HepG2 (cell line): ENCODE measurements around the gene SUPT6H. TPM values are rescaled to one million over a fixed set of nuclear protein-coding genes. Genes with fewer than 3 reads are reported as not detected.
A peak's percentile ranks its signal among the peaks of the same experiment; 100 is the strongest.

Experiments
- BRCA1 ChIP-seq: sonication (generic); formaldehyde crosslinking; IDR thresholded peaks from 2 replicates; pipeline ENCODE4 v1.4.0; 2020; ENCODE audit warnings: missing genetic modification reagents
- FOXC1 ChIP-seq: sonication (generic); formaldehyde crosslinking; IDR thresholded peaks from 2 replicates; pipeline ENCODE4 v1.8.0; 2022; ENCODE audit warnings: mild to moderate bottlenecking, missing genetic modification reagents, borderline replicate concordance
- GATAD2A ChIP-seq: IDR thresholded peaks from 2 replicates; pipeline ENCODE4 v1.6.1; 2016
- PHB2 ChIP-seq: fragments of 450-650 bp; IDR thresholded peaks from 2 replicates; pipeline ENCODE4 v1.6.1; 2018; ENCODE audit not compliant: partially characterized antibody
- PPARG ChIP-seq: conservative IDR thresholded peaks from 2 replicates; pipeline ENCODE4 v1.6.1; 2016; ENCODE audit warnings: missing biosample characterization, missing genetic modification reagents
- RBAK ChIP-seq: sonication (generic); formaldehyde crosslinking; IDR thresholded peaks from 2 replicates; pipeline ENCODE4 v1.5.1; 2020; ENCODE audit warnings: mild to moderate bottlenecking, missing genetic modification reagents
- RFX1 ChIP-seq: fragments of 450-650 bp; IDR thresholded peaks from 2 replicates; pipeline ENCODE4 v1.6.1; 2017
- RORA ChIP-seq: sonication (generic); formaldehyde crosslinking; IDR thresholded peaks from 2 replicates; pipeline ENCODE4 v1.5.0; 2020; ENCODE audit warnings: mild to moderate bottlenecking, missing genetic modification reagents, moderate library complexity
- SMAD9 ChIP-seq: sonication (generic); formaldehyde crosslinking; IDR thresholded peaks from 2 replicates; pipeline ENCODE4 v1.5.1; 2020; ENCODE audit warnings: mild to moderate bottlenecking, missing genetic modification reagents
- ZNF251 ChIP-seq: sonication (generic); formaldehyde crosslinking; IDR thresholded peaks from 2 replicates; pipeline ENCODE4 v1.9.0; 2021; ENCODE audit warnings: mild to moderate bottlenecking, missing genetic modification reagents
- ZNF343 ChIP-seq: sonication (generic); formaldehyde crosslinking; IDR thresholded peaks from 2 replicates; pipeline ENCODE4 v1.4.0; 2020; ENCODE audit warnings: mild to moderate bottlenecking, missing genetic modification reagents
- ZNF354B ChIP-seq: sonication (generic); formaldehyde crosslinking; IDR thresholded peaks from 2 replicates; pipeline ENCODE4 v1.8.0; 2022; ENCODE audit warnings: mild to moderate bottlenecking, missing genetic modification reagents
- ZNF614 ChIP-seq: IDR thresholded peaks from 2 replicates; pipeline ENCODE4 v1.6.1; 2018; ENCODE audit warnings: missing biosample characterization, missing genetic modification reagents, inconsistent platforms, borderline replicate concordance
- ZNF619 ChIP-seq: sonication (generic); formaldehyde crosslinking; IDR thresholded peaks from 2 replicates; pipeline ENCODE4 v1.4.0; 2020; ENCODE audit warnings: mild to moderate bottlenecking, missing genetic modification reagents
- polyA plus RNA-seq, 8 experiments: library from polyadenylated mRNA; depleted of rRNA in 3 of 8; stranded (reverse) in 7 of 8; unstranded in 1 of 8; fragments of >200 nt; fragmentation: Illumina TruSeq in 4 of 8; extraction: Trizol in 4 of 8; gene quantifications; 2 replicates each; pipeline versions ENCODE4 v1.2.1 to v1.2.3, GENCODE V29; 2011 to 2016; ENCODE audit warnings: low read depth in 4 of 8, missing spikeins in 1 of 8, mixed read lengths in 1 of 8; ENCODE audit not compliant: insufficient read depth in 1 of 8
- total RNA-seq, 5 experiments: library from RNA; depleted of rRNA; stranded (reverse); fragments of >200 nt; fragmentation: Illumina TruSeq; extraction: Trizol; gene quantifications; 2 replicates each; pipeline ENCODE4 v1.2.3, GENCODE V29; 2016; ENCODE audit warnings: low read depth in 1 of 5
- TF ChIP-seq, protein P1 (sequence below): sonication (generic); formaldehyde crosslinking; IDR thresholded peaks from 2 replicates; pipeline ENCODE4 v1.4.0; 2020; ENCODE audit warnings: mild to moderate bottlenecking, missing genetic modification reagents, borderline replicate concordance
- TF ChIP-seq, protein P2 (sequence below): sonication (generic); formaldehyde crosslinking; IDR thresholded peaks from 2 replicates; pipeline ENCODE4 v1.9.0; 2021; ENCODE audit warnings: mild to moderate bottlenecking, missing genetic modification reagents
- TF ChIP-seq, protein P3 (sequence below): sonication (generic); formaldehyde crosslinking; IDR thresholded peaks from 2 replicates; pipeline ENCODE4 v1.8.0; 2022; ENCODE audit warnings: missing genetic modification reagents, mild to moderate bottlenecking, moderate library complexity, borderline replicate concordance

Gene SUPT6H
- total and polyA plus RNA-seq, 2 of the 13 experiments (the other 11 are each of a cell fraction or from before 2014, with no cell fraction given) = 32.7 to 39.9 TPM

DNA sequence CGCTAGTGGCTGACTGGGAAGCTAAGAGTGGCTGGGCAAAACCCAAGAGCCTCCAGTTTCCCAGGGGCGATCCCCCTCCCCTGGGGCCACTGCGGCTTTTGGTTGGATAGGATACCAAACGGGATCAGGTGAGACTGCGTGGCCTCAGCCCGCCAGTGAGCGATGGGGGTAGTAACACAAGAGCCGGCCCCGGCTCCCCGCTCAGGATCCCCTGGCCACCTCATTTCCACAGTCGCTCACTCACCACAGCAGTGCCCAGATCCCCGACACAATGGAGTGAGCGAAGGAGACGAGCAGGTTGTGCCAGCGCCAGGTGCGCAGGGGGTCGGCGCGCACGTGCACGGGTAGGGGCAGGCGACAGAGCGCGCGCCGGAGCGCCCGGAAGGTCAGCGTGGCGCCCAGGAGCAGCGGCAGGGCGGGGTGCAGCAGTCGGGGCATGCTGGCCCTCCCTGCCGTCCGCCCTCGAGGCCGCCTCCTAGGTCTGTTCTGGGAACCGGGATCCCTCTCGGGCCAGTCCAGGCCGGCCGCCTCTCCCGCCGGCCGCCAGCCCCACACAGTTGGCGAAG, 63.7 kb downstream of the SUPT6H start (continued):
- TF ChIP-seq, protein P1, sequence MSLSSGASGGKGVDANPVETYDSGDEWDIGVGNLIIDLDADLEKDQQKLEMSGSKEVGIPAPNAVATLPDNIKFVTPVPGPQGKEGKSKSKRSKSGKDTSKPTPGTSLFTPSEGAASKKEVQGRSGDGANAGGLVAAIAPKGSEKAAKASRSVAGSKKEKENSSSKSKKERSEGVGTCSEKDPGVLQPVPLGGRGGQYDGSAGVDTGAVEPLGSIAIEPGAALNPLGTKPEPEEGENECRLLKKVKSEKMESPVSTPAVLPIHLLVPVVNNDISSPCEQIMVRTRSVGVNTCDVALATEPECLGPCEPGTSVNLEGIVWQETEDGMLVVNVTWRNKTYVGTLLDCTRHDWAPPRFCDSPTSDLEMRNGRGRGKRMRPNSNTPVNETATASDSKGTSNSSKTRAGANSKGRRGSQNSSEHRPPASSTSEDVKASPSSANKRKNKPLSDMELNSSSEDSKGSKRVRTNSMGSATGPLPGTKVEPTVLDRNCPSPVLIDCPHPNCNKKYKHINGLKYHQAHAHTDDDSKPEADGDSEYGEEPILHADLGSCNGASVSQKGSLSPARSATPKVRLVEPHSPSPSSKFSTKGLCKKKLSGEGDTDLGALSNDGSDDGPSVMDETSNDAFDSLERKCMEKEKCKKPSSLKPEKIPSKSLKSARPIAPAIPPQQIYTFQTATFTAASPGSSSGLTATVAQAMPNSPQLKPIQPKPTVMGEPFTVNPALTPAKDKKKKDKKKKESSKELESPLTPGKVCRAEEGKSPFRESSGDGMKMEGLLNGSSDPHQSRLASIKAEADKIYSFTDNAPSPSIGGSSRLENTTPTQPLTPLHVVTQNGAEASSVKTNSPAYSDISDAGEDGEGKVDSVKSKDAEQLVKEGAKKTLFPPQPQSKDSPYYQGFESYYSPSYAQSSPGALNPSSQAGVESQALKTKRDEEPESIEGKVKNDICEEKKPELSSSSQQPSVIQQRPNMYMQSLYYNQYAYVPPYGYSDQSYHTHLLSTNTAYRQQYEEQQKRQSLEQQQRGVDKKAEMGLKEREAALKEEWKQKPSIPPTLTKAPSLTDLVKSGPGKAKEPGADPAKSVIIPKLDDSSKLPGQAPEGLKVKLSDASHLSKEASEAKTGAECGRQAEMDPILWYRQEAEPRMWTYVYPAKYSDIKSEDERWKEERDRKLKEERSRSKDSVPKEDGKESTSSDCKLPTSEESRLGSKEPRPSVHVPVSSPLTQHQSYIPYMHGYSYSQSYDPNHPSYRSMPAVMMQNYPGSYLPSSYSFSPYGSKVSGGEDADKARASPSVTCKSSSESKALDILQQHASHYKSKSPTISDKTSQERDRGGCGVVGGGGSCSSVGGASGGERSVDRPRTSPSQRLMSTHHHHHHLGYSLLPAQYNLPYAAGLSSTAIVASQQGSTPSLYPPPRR = no peak
- TF ChIP-seq RBAK (CRISPR knock-in tag) (no peak), ZNF251 (CRISPR knock-in tag) (no peak), PPARG (CRISPR knock-in tag) (no peak), ZNF343 (peak; percentile 89; the same call in 1 of the 2 replicates), RFX1 (no peak), RORA (CRISPR knock-in tag) (no peak), BRCA1 (CRISPR knock-in tag) (peak; percentile 81; the same call in 1 of the 2 replicates), PHB2 (no peak), ZNF619 (peak; percentile 88), ZNF354B (CRISPR knock-in tag) (no peak), GATAD2A (no peak), FOXC1 (CRISPR knock-in tag) (peak; percentile 58; the same call in 1 of the 2 replicates), ZNF614 (CRISPR knock-in tag) (no peak), SMAD9 (CRISPR knock-in tag) (no peak)
- TF ChIP-seq, protein P2, sequence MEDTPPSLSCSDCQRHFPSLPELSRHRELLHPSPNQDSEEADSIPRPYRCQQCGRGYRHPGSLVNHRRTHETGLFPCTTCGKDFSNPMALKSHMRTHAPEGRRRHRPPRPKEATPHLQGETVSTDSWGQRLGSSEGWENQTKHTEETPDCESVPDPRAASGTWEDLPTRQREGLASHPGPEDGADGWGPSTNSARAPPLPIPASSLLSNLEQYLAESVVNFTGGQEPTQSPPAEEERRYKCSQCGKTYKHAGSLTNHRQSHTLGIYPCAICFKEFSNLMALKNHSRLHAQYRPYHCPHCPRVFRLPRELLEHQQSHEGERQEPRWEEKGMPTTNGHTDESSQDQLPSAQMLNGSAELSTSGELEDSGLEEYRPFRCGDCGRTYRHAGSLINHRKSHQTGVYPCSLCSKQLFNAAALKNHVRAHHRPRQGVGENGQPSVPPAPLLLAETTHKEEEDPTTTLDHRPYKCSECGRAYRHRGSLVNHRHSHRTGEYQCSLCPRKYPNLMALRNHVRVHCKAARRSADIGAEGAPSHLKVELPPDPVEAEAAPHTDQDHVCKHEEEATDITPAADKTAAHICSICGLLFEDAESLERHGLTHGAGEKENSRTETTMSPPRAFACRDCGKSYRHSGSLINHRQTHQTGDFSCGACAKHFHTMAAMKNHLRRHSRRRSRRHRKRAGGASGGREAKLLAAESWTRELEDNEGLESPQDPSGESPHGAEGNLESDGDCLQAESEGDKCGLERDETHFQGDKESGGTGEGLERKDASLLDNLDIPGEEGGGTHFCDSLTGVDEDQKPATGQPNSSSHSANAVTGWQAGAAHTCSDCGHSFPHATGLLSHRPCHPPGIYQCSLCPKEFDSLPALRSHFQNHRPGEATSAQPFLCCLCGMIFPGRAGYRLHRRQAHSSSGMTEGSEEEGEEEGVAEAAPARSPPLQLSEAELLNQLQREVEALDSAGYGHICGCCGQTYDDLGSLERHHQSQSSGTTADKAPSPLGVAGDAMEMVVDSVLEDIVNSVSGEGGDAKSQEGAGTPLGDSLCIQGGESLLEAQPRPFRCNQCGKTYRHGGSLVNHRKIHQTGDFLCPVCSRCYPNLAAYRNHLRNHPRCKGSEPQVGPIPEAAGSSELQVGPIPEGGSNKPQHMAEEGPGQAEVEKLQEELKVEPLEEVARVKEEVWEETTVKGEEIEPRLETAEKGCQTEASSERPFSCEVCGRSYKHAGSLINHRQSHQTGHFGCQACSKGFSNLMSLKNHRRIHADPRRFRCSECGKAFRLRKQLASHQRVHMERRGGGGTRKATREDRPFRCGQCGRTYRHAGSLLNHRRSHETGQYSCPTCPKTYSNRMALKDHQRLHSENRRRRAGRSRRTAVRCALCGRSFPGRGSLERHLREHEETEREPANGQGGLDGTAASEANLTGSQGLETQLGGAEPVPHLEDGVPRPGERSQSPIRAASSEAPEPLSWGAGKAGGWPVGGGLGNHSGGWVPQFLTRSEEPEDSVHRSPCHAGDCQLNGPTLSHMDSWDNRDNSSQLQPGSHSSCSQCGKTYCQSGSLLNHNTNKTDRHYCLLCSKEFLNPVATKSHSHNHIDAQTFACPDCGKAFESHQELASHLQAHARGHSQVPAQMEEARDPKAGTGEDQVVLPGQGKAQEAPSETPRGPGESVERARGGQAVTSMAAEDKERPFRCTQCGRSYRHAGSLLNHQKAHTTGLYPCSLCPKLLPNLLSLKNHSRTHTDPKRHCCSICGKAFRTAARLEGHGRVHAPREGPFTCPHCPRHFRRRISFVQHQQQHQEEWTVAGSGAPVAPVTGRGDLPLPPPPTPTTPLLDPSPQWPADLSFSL = no peak
- TF ChIP-seq, protein P3, sequence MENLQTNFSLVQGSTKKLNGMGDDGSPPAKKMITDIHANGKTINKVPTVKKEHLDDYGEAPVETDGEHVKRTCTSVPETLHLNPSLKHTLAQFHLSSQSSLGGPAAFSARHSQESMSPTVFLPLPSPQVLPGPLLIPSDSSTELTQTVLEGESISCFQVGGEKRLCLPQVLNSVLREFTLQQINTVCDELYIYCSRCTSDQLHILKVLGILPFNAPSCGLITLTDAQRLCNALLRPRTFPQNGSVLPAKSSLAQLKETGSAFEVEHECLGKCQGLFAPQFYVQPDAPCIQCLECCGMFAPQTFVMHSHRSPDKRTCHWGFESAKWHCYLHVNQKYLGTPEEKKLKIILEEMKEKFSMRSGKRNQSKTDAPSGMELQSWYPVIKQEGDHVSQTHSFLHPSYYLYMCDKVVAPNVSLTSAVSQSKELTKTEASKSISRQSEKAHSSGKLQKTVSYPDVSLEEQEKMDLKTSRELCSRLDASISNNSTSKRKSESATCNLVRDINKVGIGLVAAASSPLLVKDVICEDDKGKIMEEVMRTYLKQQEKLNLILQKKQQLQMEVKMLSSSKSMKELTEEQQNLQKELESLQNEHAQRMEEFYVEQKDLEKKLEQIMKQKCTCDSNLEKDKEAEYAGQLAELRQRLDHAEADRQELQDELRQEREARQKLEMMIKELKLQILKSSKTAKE = peak; percentile 44; the same call in 1 of the 2 replicates
